ENCODE data around the gene ADGRG4. TPM values are rescaled to one million over a fixed set of nuclear protein-coding genes. Genes with fewer than 3 reads are reported as not detected.

Gene ADGRG4
- total and polyA plus RNA-seq, 11 donors = 0.04 to 0.07 TPM; not detected in 9

- ATAC-seq (no peak), DNase-seq (no peak)
- TF ChIP-seq, protein P1, sequence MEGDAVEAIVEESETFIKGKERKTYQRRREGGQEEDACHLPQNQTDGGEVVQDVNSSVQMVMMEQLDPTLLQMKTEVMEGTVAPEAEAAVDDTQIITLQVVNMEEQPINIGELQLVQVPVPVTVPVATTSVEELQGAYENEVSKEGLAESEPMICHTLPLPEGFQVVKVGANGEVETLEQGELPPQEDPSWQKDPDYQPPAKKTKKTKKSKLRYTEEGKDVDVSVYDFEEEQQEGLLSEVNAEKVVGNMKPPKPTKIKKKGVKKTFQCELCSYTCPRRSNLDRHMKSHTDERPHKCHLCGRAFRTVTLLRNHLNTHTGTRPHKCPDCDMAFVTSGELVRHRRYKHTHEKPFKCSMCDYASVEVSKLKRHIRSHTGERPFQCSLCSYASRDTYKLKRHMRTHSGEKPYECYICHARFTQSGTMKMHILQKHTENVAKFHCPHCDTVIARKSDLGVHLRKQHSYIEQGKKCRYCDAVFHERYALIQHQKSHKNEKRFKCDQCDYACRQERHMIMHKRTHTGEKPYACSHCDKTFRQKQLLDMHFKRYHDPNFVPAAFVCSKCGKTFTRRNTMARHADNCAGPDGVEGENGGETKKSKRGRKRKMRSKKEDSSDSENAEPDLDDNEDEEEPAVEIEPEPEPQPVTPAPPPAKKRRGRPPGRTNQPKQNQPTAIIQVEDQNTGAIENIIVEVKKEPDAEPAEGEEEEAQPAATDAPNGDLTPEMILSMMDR (IDR thresholded peaks at IDR 0.05) = no peak
- no peak for TF ChIP-seq POLR2A (IDR thresholded peaks at IDR 0.05)
- Histone ChIP-seq H3K27me3 (no peaks in the 10 kb centered on the region), H3K9me3 (no peaks in the 10 kb centered on the region), H3K4me1 (no peaks in the 10 kb centered on the region), H3K36me3 (no peaks in the 10 kb centered on the region), H3K4me3 (no peak overlapping the region), H3K27ac (no peak overlapping the region)
- intact Hi-C loops (cut with DNase I) = no loop called here
These were observed 18.8 kb downstream of the ADGRG4 start for GRCh38 chrX:136319600-136319999.

GRCh38 chrX:136321532-136321931 lies 20.8 kb downstream of the ADGRG4 start:
- Histone ChIP-seq H3K27me3 (no peaks in the 10 kb centered on the region), H3K9me3 (no peaks in the 10 kb centered on the region), H3K4me3 (no peak overlapping the region), H3K4me1 (no peaks in the 10 kb centered on the region), H3K27ac (no peak overlapping the region), H3K36me3 (no peaks in the 10 kb centered on the region)
- intact Hi-C loops (cut with DNase I) = no loop called here
- DNase-seq (no peak), ATAC-seq (no peak)
- 66 to 71% (median 69%) methylated on average over 3 of the region's 3 CpGs for WGBS, 4 donors
- no peak for TF ChIP-seq POLR2A (IDR thresholded peaks at IDR 0.05)
- TF ChIP-seq, protein P1 (IDR thresholded peaks at IDR 0.05) = no peak

GRCh38 chrX:136322064-136322463 lies 21.3 kb downstream of the ADGRG4 start:
- 39 to 69% (median 58%) methylated on average over 2 of the region's 2 CpGs for WGBS, 4 donors
- Histone ChIP-seq H3K4me3 (no peak overlapping the region), H3K27me3 (no peaks in the 10 kb centered on the region), H3K9me3 (no peaks in the 10 kb centered on the region), H3K36me3 (no peaks in the 10 kb centered on the region), H3K4me1 (no peaks in the 10 kb centered on the region), H3K27ac (no peak overlapping the region)
- no peak for DNase-seq
- intact Hi-C loops (cut with DNase I) = no loop called here
- no peak for TF ChIP-seq POLR2A (IDR thresholded peaks at IDR 0.05)
- TF ChIP-seq, protein P1 (IDR thresholded peaks at IDR 0.05) = no peak
- no peak for ATAC-seq

DNA sequence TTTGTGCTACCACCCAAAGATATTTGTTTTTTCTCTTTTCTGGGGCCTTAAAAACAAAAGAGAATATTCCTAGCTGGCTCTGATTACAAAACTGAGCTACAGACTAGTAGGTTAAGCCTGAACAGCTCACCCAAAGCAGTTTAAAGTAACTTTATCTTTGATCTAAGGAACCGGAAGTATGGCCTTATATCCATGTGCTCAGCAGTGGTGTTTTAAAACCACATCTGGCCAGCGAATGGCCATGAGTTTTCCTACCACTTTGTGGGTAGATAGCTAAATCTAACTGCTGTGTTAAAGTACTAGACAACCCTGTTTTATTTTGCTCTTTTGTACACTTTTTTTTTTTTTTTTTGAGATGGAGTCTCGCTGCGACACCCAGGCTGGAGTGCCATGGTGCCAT lies 24.6 kb downstream of the ADGRG4 start:
- ATAC-seq (no peak), DNase-seq (no peak)
- Histone ChIP-seq H3K27ac (no peak overlapping the region), H3K4me1 (no peaks in the 10 kb centered on the region), H3K36me3 (no peaks in the 10 kb centered on the region), H3K27me3 (no peaks in the 10 kb centered on the region), H3K9me3 (no peaks in the 10 kb centered on the region), H3K4me3 (no peak overlapping the region)
- TF ChIP-seq, protein P1 (IDR thresholded peaks at IDR 0.05) = no peak
- no peak for TF ChIP-seq POLR2A (IDR thresholded peaks at IDR 0.05)
- intact Hi-C loops (cut with DNase I) = no loop called here
- WGBS, 4 donors = 71 to 78% (median 74%) methylated on average over 4 of the region's 4 CpGs

Measured in heart left ventricle (tissue), 16 donors.